ENCODE measurements around the gene ADAD2. TPM values are rescaled to one million over a fixed set of nuclear protein-coding genes. Genes with fewer than 3 reads are reported as not detected.

ADAD2 gene
- total RNA-seq, 1 donor: not detected

GRCh38 chr16:84153660-84154214, 37.2 kb upstream of the ADAD2 start:
- H3K4me3 ChIP-seq (ENCODE audit: low read depth, low read length): no peak overlapping the region
- DNase-seq (ENCODE audit: low read depth): peak; percentile 39
- TF ChIP-seq CTCF (IDR thresholded peaks at IDR 0.05; ENCODE audit: insufficient read depth, low read depth, low read length): no peak

DNA sequence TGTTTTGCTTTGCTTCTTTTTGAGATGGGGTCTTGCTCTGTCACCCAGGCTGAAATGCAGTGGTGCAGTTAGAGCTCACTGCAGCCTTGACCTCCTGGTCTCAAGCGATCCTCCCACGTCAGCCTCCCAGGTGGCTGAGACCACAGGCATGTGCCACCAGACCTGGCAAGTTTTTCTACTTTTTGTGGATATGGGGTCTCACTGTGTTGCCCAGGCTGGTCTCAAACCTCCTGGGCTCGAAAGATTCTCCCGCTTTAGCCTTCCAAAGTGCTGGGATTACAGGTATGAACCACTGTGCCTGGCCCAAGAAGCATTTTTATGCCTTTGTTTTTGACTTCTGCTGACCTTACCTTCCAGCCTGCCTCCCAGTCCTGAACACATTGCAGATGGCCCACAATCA, 35.7 kb upstream of the ADAD2 start:
- DNase-seq (ENCODE audit: low read depth): no peak
- H3K4me3 ChIP-seq (ENCODE audit: low read depth, low read length): no peak overlapping the region
- TF ChIP-seq CTCF (IDR thresholded peaks at IDR 0.05; ENCODE audit: insufficient read depth, low read depth, low read length): no peak

GRCh38 chr16:84155771-84156170, 35.2 kb upstream of the ADAD2 start:
- TF ChIP-seq CTCF (IDR thresholded peaks at IDR 0.05; ENCODE audit: insufficient read depth, low read depth, low read length): no peak

DNA sequence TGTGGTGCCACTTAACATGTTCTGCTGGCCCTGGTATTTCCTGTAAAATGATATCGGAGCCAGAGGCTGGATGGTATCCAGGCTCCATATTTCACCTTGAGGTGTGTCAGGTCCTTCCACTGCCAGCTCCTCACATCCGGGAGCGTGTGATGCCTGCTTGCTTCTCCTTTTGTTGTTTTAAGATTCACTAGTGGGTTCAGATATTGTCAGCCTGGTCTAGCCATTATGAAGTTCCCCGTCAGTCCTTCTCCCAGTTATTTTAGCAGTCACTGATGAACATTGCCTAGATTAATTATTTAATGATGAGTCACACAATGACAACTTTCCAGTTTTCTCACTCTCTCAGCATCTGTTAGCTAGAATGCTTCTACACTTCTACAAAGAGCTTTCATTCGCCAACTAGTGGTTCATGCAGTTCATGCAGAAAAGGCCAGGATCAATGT, 34.6 kb upstream of the ADAD2 start:
- no peak overlapping the region for H3K4me3 ChIP-seq (ENCODE audit: low read depth, low read length)
- no peak for TF ChIP-seq CTCF (IDR thresholded peaks at IDR 0.05; ENCODE audit: insufficient read depth, low read depth, low read length)
- peak; percentile 23 for DNase-seq (ENCODE audit: low read depth)

More at GRCh38 chr16:84155771-84156170, 35.2 kb upstream of the ADAD2 start:
- DNase-seq (ENCODE audit: low read depth): no peak
- no peak overlapping the region for H3K4me3 ChIP-seq (ENCODE audit: low read depth, low read length)

- DNase-seq (ENCODE audit: low read depth): no peak
- H3K4me3 ChIP-seq (ENCODE audit: low read depth, low read length): no peak overlapping the region
- no peak for TF ChIP-seq CTCF (IDR thresholded peaks at IDR 0.05; ENCODE audit: insufficient read depth, low read depth, low read length)
Measured at GRCh38 chr16:84159007-84159406, 31.9 kb upstream of the ADAD2 start.

- H3K4me3 ChIP-seq (ENCODE audit: low read depth, low read length): no peak overlapping the region
- no peak for TF ChIP-seq CTCF (IDR thresholded peaks at IDR 0.05; ENCODE audit: insufficient read depth, low read depth, low read length)
- no peak for DNase-seq (ENCODE audit: low read depth)
Measured at GRCh38 chr16:84159800-84160199, 31.2 kb upstream of the ADAD2 start.

DNA sequence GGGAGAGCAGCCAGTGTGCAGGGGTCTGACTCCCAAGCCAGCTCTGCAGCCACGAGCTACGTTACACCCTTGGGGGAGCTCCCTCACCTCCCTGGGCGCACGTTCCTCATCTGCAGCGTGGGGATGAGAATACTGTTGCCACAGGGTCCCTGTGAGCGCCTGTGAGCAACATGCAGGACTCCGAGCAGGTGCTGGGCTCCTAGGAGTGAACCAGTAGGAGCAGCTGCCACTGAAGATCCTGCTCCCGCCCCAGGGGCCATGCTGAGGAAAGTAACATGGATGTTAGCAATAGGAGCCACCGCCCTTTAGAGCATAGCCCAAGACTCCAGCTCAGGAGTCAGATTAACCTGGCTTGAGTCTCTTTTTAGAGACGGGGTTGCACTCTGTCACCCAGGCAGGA, 29.9 kb upstream of the ADAD2 start:
- no peak for DNase-seq (ENCODE audit: low read depth)
- H3K4me3 ChIP-seq (ENCODE audit: low read depth, low read length): no peak overlapping the region
- TF ChIP-seq CTCF (IDR thresholded peaks at IDR 0.05; ENCODE audit: insufficient read depth, low read depth, low read length): no peak
